K562 (cell line): Measurements from ENCODE around the gene BBLN. TPM values are rescaled to one million over a fixed set of nuclear protein-coding genes. Genes with fewer than 3 reads are reported as not detected.
A peak's percentile ranks its signal among the peaks of the same experiment; 100 is the strongest.

Experiments used
- BDP1 ChIP-seq: IDR thresholded peaks from 3 replicates; pipeline ENCODE4 v1.6.1; 2011; ENCODE audit not compliant: insufficient read length, insufficient read depth
- E2F5 ChIP-seq: sonication (generic); formaldehyde crosslinking; IDR thresholded peaks from 2 replicates; pipeline ENCODE4 v1.8.0; 2022; ENCODE audit warnings: mild to moderate bottlenecking, missing genetic modification reagents
- FOS ChIP-seq: IDR thresholded peaks from 3 replicates; pipeline ENCODE4 v1.6.1; 2011; ENCODE audit not compliant: insufficient read length; ENCODE audit errors: extremely low read depth
- IRF1 ChIP-seq: sonication (generic); formaldehyde crosslinking; IDR thresholded peaks from 2 replicates; pipeline ENCODE4 v1.8.0; 2022; ENCODE audit warnings: missing genetic modification reagents, mild to moderate bottlenecking, borderline replicate concordance
- PHTF2 ChIP-seq: fragments of 250-450 bp; sonication (Bioruptor Pico); IDR thresholded peaks from 2 replicates; pipeline ENCODE4 v1.5.0; 2021; ENCODE audit warnings: mild to moderate bottlenecking
- SPI1 ChIP-seq: IDR thresholded peaks from 2 replicates; pipeline ENCODE4 v1.6.1; 2011; ENCODE audit warnings: low read depth, low read length, control low read depth, borderline replicate concordance
- SRSF7 ChIP-seq: fragments of 200-400 bp; formaldehyde crosslinking; optimal IDR thresholded peaks from 2 replicates; pipeline ENCODE3; 2017; ENCODE audit warnings: mild to moderate bottlenecking, low read depth, low read length
- ZNF224 ChIP-seq: sonication (generic); formaldehyde crosslinking; IDR thresholded peaks from 2 replicates; pipeline ENCODE4 v1.8.0; 2022; ENCODE audit warnings: mild to moderate bottlenecking, missing genetic modification reagents
- ZNF318 ChIP-seq, 2 experiments: fragments of 450-650 bp; IDR thresholded peaks; 2 replicates each; pipeline ENCODE4 v1.6.1; 2016; ENCODE audit warnings: mild to moderate bottlenecking in 2 of 2, borderline replicate concordance in 1 of 2, low read depth in 1 of 2, moderate library complexity in 1 of 2
- ZNF511 ChIP-seq: sonication (generic); formaldehyde crosslinking; IDR thresholded peaks from 2 replicates; pipeline ENCODE4 v1.8.0; 2022; ENCODE audit warnings: mild to moderate bottlenecking, missing genetic modification reagents
- polyA plus RNA-seq, 8 experiments: library from polyadenylated mRNA; depleted of rRNA in 4 of 8; stranded (reverse) in 5 of 8; unstranded in 3 of 8; fragments of >200 nt; fragmentation: Nextera tagmentation in 2 of 8; fragmentation: Illumina TruSeq in 1 of 8; extraction: Ambion mirVana in 2 of 8; extraction: Trizol in 1 of 8; gene quantifications; 2 replicates each; pipeline versions ENCODE4 v1.2.1 to v1.2.3, GENCODE V29; 2011 to 2014; ENCODE audit warnings: inconsistent platforms in 1 of 8, missing spikeins in 1 of 8
- total RNA-seq, 7 experiments: library from RNA; depleted of rRNA in 6 of 7; stranded (reverse); fragments of >200 nt in 6 of 7; fragmentation: Illumina TruSeq in 2 of 7; extraction: Trizol in 2 of 7; gene quantifications; 2 replicates each; pipeline versions ENCODE4 v1.2.1 to v1.2.3, GENCODE V29; 2011 to 2021; ENCODE audit warnings: low replicate concordance in 1 of 7
- TF ChIP-seq, protein P1 (sequence below), 2 experiments: fragments of 450-650 bp in 1 of 2; sonication (generic) in 1 of 2; formaldehyde crosslinking in 1 of 2; IDR thresholded peaks in 1 of 2; conservative IDR thresholded peaks in 1 of 2; 2 replicates each; pipeline versions ENCODE4 v1.6.1 to v1.8.1; 2016 to 2023; ENCODE audit warnings: mild to moderate bottlenecking in 2 of 2, moderate library complexity in 2 of 2, inconsistent platforms in 1 of 2, missing genetic modification reagents in 1 of 2
- TF ChIP-seq, protein P2 (sequence below): fragments of 450-650 bp; formaldehyde crosslinking; IDR thresholded peaks from 2 replicates; pipeline ENCODE4 v1.4.0; 2022; ENCODE audit warnings: missing genetic modification characterization

The BBLN gene
- total and polyA plus RNA-seq, 9 of the 15 experiments (the other 6 are each of a cell fraction or from before 2014, with no cell fraction given): 4.2 to 331 (median 87.1) TPM

- TF ChIP-seq BDP1: no peak
- TF ChIP-seq FOS: no peak
- TF ChIP-seq ZNF511 (CRISPR knock-in tag): no peak
- TF ChIP-seq ZNF224 (CRISPR knock-in tag): no peak
- peak; percentile 32; the same call in 1 of the 2 replicates for TF ChIP-seq SPI1
- no peak for TF ChIP-seq ZNF318 (IDR thresholded peaks at IDR 0.05; ENCODE audit: borderline replicate concordance in 1 of 2, low read depth in 1 of 2)
- TF ChIP-seq E2F5 (CRISPR knock-in tag): no peak
- no peak for TF ChIP-seq PHTF2
- TF ChIP-seq, protein P1, sequence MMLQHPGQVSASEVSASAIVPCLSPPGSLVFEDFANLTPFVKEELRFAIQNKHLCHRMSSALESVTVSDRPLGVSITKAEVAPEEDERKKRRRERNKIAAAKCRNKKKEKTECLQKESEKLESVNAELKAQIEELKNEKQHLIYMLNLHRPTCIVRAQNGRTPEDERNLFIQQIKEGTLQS (IDR thresholded peaks at IDR 0.05): no peak
- TF ChIP-seq, protein P1 (CRISPR knock-in tag; conservative IDR thresholded peaks at IDR 0.05): 0 out of 2 replicates have a peak, but pooled peaks have one; percentile 60
- no peak for TF ChIP-seq IRF1 (CRISPR knock-in tag)
- TF ChIP-seq, protein P2, sequence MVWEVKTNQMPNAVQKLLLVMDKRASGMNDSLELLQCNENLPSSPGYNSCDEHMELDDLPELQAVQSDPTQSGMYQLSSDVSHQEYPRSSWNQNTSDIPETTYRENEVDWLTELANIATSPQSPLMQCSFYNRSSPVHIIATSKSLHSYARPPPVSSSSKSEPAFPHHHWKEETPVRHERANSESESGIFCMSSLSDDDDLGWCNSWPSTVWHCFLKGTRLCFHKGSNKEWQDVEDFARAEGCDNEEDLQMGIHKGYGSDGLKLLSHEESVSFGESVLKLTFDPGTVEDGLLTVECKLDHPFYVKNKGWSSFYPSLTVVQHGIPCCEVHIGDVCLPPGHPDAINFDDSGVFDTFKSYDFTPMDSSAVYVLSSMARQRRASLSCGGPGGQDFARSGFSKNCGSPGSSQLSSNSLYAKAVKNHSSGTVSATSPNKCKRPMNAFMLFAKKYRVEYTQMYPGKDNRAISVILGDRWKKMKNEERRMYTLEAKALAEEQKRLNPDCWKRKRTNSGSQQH (CRISPR knock-in tag): 0 out of 2 replicates have a peak, but pooled peaks have one; percentile 46
- no peak for TF ChIP-seq SRSF7
Measured at GRCh38 chr9:128149951-128150593, 10.0 kb upstream of the BBLN start (continued).
